K562 (cell line): Measurements from ENCODE around the gene MTG2. TPM values are rescaled to one million over a fixed set of nuclear protein-coding genes. Genes with fewer than 3 reads are reported as not detected.

ENCODE experiments used
- CCNT2 ChIP-seq: IDR thresholded peaks from 2 replicates; pipeline ENCODE4 v1.6.1; 2011; ENCODE audit warnings: borderline replicate concordance, low read depth, mild to moderate bottlenecking, moderate library complexity, mixed read lengths, low read length; ENCODE audit not compliant: insufficient read length; ENCODE audit errors: extremely low read depth
- CHCHD3 ChIP-seq: fragments of 250-450 bp; sonication (Bioruptor Pico); IDR thresholded peaks from 2 replicates; pipeline ENCODE4 v2.1.2; 2022; ENCODE audit warnings: mild to moderate bottlenecking
- ELF1 ChIP-seq: fragments of 200-800 bp; sonication (Bioruptor generic); IDR thresholded peaks from 2 replicates; pipeline ENCODE4 v1.6.1; 2016; ENCODE audit warnings: missing genetic modification characterization, missing compliant biosample characterization
- NBN ChIP-seq: fragments of 450-650 bp; IDR thresholded peaks from 2 replicates; pipeline ENCODE4 v1.6.1; 2016; ENCODE audit warnings: low read depth, mild to moderate bottlenecking
- NFRKB ChIP-seq: fragments of 450-650 bp; IDR thresholded peaks from 2 replicates; pipeline ENCODE4 v1.6.1; 2016; ENCODE audit warnings: low read depth
- PHF8 ChIP-seq: fragments of 200-600 bp; sonication (generic); IDR thresholded peaks from 2 replicates; pipeline ENCODE4 v1.6.1; 2012; ENCODE audit warnings: mixed run types, mild to moderate bottlenecking, inconsistent platforms, low read length, moderate library complexity, borderline replicate concordance
- POLR2AphosphoS2 ChIP-seq: IDR thresholded peaks from 2 replicates; pipeline ENCODE4 v1.6.1; 2012; ENCODE audit warnings: low read length, improper control_type of control experiment
- RFX7 ChIP-seq: fragments of 250-450 bp; sonication (Bioruptor Pico); IDR thresholded peaks from 2 replicates; pipeline ENCODE4 v1.5.1; 2021; ENCODE audit warnings: mild to moderate bottlenecking
- SIN3B ChIP-seq: fragments of 450-650 bp; IDR thresholded peaks from 2 replicates; pipeline ENCODE4 v1.6.1; 2017; ENCODE audit warnings: low read depth, mild to moderate bottlenecking, moderate library complexity
- SREBF1 ChIP-seq: fragments of 150-350 bp; IDR thresholded peaks from 2 replicates; pipeline ENCODE4 v1.6.1; 2014; ENCODE audit warnings: antibody characterized with exemption, low read depth, low read length, borderline replicate concordance
- ZBED1 ChIP-seq: IDR thresholded peaks from 2 replicates; pipeline ENCODE4 v1.6.1; 2014
- ZNF133 ChIP-seq: fragments of 250-450 bp; sonication (Bioruptor Pico); IDR thresholded peaks from 2 replicates; pipeline ENCODE4 v1.4.0; 2020; ENCODE audit warnings: mild to moderate bottlenecking
- ZNF589 ChIP-seq: fragments of 200-800 bp; sonication (Bioruptor generic); IDR thresholded peaks from 2 replicates; pipeline ENCODE4 v1.6.1; 2016; ENCODE audit warnings: low read depth, missing genetic modification characterization, missing compliant biosample characterization
- ZNF785 ChIP-seq: fragments of 250-450 bp; sonication (Bioruptor Pico); IDR thresholded peaks from 2 replicates; pipeline ENCODE4 v1.4.0; 2020; ENCODE audit warnings: mild to moderate bottlenecking
- polyA plus RNA-seq, 8 experiments: library from polyadenylated mRNA; depleted of rRNA in 4 of 8; stranded (reverse) in 5 of 8; unstranded in 3 of 8; fragments of >200 nt; fragmentation: Nextera tagmentation in 2 of 8; fragmentation: Illumina TruSeq in 1 of 8; extraction: Ambion mirVana in 2 of 8; extraction: Trizol in 1 of 8; gene quantifications; 2 replicates each; pipeline versions ENCODE4 v1.2.1 to v1.2.3, GENCODE V29; 2011 to 2014; ENCODE audit warnings: inconsistent platforms in 1 of 8, missing spikeins in 1 of 8
- total RNA-seq, 7 experiments: library from RNA; depleted of rRNA in 6 of 7; stranded (reverse); fragments of >200 nt in 6 of 7; fragmentation: Illumina TruSeq in 2 of 7; extraction: Trizol in 2 of 7; gene quantifications; 2 replicates each; pipeline versions ENCODE4 v1.2.1 to v1.2.3, GENCODE V29; 2011 to 2021; ENCODE audit warnings: low replicate concordance in 1 of 7
- TF ChIP-seq, protein P1 (sequence below): fragments of 150-350 bp; conservative IDR thresholded peaks from 2 replicates; pipeline ENCODE4 v1.6.1; 2014; ENCODE audit warnings: low read length
- TF ChIP-seq, protein P2 (sequence below): fragments of 450-650 bp; IDR thresholded peaks from 2 replicates; pipeline ENCODE4 v1.6.1; 2017; ENCODE audit warnings: antibody characterized with exemption, mild to moderate bottlenecking
- TF ChIP-seq, protein P3 (sequence below): sonication (generic); formaldehyde crosslinking; IDR thresholded peaks from 2 replicates; pipeline ENCODE4 v1.8.1; 2023; ENCODE audit warnings: mild to moderate bottlenecking, missing genetic modification reagents
- TF ChIP-seq, protein P4 (sequence below): fragments of 450-650 bp; formaldehyde crosslinking; IDR thresholded peaks from 2 replicates; pipeline ENCODE4 v1.4.0; 2020; ENCODE audit warnings: mild to moderate bottlenecking, moderate library complexity

The MTG2 gene
- total and polyA plus RNA-seq, 9 of the 15 experiments (the other 6 are each of a cell fraction or from before 2014, with no cell fraction given): 8.7 to 67.5 (median 44.5) TPM

DNA sequence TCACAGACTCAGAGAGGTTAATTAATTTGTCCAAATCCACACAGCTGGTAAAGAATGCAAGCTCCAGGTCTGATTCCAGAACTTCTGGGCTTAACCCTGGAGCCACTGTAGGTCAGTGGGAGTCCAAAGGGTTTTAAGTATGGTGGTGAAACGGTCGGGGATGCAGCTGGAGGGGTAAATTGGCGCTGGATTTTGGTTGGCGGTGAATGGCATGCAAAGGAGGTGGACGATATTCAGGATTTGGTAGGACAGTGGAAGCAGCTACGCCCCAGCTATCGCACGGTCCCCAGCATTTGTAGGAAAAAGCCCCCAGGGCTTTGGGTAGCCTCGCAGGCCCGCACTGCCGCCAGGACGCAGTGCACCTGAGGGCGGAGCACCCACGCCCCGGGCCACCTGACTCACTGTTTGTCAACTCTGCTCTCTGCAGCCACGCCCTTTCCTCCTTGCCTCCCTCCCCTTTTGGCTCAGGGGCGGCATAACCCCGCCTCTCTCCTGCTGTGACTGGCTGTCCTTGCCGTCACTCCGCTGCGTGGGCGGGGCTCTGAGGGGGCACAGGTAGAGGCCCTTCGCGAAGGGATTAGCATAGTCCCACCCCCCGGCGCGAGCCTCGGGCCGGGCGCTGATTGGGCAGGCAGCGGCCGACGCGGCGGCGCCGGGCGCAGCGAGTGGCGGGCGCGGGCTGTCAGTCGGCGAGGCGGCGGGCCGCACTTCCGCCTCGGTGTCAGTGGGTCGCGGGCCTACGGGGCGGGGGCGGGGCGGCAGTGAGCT lies 55.2 kb downstream of the MTG2 start, which contains the start of gene OSBPL2 (continued):
- no peak for TF ChIP-seq ZBED1
- no peak for TF ChIP-seq POLR2AphosphoS2
- TF ChIP-seq, protein P1, sequence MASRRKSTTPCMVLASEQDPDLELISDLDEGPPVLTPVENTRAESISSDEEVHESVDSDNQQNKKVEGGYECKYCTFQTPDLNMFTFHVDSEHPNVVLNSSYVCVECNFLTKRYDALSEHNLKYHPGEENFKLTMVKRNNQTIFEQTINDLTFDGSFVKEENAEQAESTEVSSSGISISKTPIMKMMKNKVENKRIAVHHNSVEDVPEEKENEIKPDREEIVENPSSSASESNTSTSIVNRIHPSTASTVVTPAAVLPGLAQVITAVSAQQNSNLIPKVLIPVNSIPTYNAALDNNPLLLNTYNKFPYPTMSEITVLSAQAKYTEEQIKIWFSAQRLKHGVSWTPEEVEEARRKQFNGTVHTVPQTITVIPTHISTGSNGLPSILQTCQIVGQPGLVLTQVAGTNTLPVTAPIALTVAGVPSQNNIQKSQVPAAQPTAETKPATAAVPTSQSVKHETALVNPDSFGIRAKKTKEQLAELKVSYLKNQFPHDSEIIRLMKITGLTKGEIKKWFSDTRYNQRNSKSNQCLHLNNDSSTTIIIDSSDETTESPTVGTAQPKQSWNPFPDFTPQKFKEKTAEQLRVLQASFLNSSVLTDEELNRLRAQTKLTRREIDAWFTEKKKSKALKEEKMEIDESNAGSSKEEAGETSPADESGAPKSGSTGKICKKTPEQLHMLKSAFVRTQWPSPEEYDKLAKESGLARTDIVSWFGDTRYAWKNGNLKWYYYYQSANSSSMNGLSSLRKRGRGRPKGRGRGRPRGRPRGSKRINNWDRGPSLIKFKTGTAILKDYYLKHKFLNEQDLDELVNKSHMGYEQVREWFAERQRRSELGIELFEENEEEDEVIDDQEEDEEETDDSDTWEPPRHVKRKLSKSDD: no peak
- TF ChIP-seq, protein P2, sequence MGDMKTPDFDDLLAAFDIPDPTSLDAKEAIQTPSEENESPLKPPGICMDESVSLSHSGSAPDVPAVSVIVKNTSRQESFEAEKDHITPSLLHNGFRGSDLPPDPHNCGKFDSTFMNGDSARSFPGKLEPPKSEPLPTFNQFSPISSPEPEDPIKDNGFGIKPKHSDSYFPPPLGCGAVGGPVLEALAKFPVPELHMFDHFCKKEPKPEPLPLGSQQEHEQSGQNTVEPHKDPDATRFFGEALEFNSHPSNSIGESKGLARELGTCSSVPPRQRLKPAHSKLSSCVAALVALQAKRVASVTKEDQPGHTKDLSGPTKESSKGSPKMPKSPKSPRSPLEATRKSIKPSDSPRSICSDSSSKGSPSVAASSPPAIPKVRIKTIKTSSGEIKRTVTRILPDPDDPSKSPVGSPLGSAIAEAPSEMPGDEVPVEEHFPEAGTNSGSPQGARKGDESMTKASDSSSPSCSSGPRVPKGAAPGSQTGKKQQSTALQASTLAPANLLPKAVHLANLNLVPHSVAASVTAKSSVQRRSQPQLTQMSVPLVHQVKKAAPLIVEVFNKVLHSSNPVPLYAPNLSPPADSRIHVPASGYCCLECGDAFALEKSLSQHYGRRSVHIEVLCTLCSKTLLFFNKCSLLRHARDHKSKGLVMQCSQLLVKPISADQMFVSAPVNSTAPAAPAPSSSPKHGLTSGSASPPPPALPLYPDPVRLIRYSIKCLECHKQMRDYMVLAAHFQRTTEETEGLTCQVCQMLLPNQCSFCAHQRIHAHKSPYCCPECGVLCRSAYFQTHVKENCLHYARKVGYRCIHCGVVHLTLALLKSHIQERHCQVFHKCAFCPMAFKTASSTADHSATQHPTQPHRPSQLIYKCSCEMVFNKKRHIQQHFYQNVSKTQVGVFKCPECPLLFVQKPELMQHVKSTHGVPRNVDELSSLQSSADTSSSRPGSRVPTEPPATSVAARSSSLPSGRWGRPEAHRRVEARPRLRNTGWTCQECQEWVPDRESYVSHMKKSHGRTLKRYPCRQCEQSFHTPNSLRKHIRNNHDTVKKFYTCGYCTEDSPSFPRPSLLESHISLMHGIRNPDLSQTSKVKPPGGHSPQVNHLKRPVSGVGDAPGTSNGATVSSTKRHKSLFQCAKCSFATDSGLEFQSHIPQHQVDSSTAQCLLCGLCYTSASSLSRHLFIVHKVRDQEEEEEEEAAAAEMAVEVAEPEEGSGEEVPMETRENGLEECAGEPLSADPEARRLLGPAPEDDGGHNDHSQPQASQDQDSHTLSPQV: no peak
- peak; percentile 95 for TF ChIP-seq ELF1 (tag)
- TF ChIP-seq RFX7 (CRISPR knock-in tag): no peak
- TF ChIP-seq ZNF785 (CRISPR knock-in tag): no peak
- TF ChIP-seq SIN3B: no peak
- no peak for TF ChIP-seq NBN
- no peak for TF ChIP-seq CHCHD3
- no peak for TF ChIP-seq CCNT2
- TF ChIP-seq SREBF1: no peak
- peak; percentile 42; the same call in 1 of the 2 replicates for TF ChIP-seq PHF8
- TF ChIP-seq ZNF133 (CRISPR knock-in tag): no peak
- no peak for TF ChIP-seq ZNF589
- TF ChIP-seq NFRKB: no peak
- TF ChIP-seq, protein P3, sequence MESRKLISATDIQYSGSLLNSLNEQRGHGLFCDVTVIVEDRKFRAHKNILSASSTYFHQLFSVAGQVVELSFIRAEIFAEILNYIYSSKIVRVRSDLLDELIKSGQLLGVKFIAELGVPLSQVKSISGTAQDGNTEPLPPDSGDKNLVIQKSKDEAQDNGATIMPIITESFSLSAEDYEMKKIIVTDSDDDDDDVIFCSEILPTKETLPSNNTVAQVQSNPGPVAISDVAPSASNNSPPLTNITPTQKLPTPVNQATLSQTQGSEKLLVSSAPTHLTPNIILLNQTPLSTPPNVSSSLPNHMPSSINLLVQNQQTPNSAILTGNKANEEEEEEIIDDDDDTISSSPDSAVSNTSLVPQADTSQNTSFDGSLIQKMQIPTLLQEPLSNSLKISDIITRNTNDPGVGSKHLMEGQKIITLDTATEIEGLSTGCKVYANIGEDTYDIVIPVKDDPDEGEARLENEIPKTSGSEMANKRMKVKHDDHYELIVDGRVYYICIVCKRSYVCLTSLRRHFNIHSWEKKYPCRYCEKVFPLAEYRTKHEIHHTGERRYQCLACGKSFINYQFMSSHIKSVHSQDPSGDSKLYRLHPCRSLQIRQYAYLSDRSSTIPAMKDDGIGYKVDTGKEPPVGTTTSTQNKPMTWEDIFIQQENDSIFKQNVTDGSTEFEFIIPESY (CRISPR knock-in tag): no peak
- TF ChIP-seq, protein P4, sequence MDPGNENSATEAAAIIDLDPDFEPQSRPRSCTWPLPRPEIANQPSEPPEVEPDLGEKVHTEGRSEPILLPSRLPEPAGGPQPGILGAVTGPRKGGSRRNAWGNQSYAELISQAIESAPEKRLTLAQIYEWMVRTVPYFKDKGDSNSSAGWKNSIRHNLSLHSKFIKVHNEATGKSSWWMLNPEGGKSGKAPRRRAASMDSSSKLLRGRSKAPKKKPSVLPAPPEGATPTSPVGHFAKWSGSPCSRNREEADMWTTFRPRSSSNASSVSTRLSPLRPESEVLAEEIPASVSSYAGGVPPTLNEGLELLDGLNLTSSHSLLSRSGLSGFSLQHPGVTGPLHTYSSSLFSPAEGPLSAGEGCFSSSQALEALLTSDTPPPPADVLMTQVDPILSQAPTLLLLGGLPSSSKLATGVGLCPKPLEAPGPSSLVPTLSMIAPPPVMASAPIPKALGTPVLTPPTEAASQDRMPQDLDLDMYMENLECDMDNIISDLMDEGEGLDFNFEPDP: no peak
